Adipocyte (in vitro differentiated cells): ENCODE results near the gene OR4A5.
"Not testable (repeated sequence)": the region's sequence is repeated elsewhere in the genome, so short reads cannot be mapped to it uniquely, and the experiment has no call there.

ENCODE experiments used
- DNase-seq: peaks from one replicate; pipeline ENCODE4 v3.0.0-alpha.2; 2015; ENCODE audit warnings: low read depth
- H3K27me3 ChIP-seq: replicated peaks from 2 replicates; pipeline ENCODE4 v1.7.0; 2013; ENCODE audit warnings: mild to moderate bottlenecking, low read length, moderate library complexity; ENCODE audit not compliant: control insufficient read depth, insufficient read depth
- H3K36me3 ChIP-seq: 2 replicates; pipeline ENCODE4 v1.7.0; 2013; ENCODE audit warnings: low read length, mild to moderate bottlenecking, moderate library complexity; ENCODE audit not compliant: control insufficient read depth, insufficient read depth, severe bottlenecking
- H3K4me1 ChIP-seq: 2 replicates; pipeline ENCODE4 v1.7.0; 2013; ENCODE audit warnings: mild to moderate bottlenecking, low read length, moderate library complexity; ENCODE audit not compliant: control insufficient read depth, insufficient read depth
- H3K4me3 ChIP-seq: 2 replicates; pipeline ENCODE4 v1.7.0; 2013; ENCODE audit warnings: mild to moderate bottlenecking, low read length, moderate library complexity
- H3K9ac ChIP-seq: 2 replicates; pipeline ENCODE4 v1.7.0; 2013; ENCODE audit warnings: mild to moderate bottlenecking, low read length, moderate library complexity
- H3K9me3 ChIP-seq: 2 replicates; pipeline ENCODE4 v1.7.0; 2013; ENCODE audit warnings: mild to moderate bottlenecking, low read length, moderate library complexity; ENCODE audit not compliant: control insufficient read depth

Gene OR4A5

GRCh38 chr11:54706532-54706931, at the start of gene OR4A5:
OR4A5 (plus strand) TSS chr11:54706832; CDS start chr11:54706885, 53 bp downstream.
- H3K36me3 ChIP-seq, H3K4me3 ChIP-seq, H3K9ac ChIP-seq, DNase-seq, H3K27me3 ChIP-seq, H3K9me3 ChIP-seq, H3K4me1 ChIP-seq: not testable (repeated sequence)

- H3K4me1 ChIP-seq, H3K9me3 ChIP-seq, H3K9ac ChIP-seq, H3K4me3 ChIP-seq, DNase-seq, H3K36me3 ChIP-seq, H3K27me3 ChIP-seq: not testable (repeated sequence)
Observed at GRCh38 chr11:54720094-54720493, 13.5 kb downstream of the OR4A5 start.
